HepG2 (cell line): ENCODE results near the gene YPEL3. TPM values are rescaled to one million over a fixed set of nuclear protein-coding genes. Genes with fewer than 3 reads are reported as not detected.

Experiments
- FOXO1 ChIP-seq: sonication (generic); formaldehyde crosslinking; IDR thresholded peaks from 2 replicates; pipeline ENCODE4 v1.4.0; 2020; ENCODE audit warnings: missing genetic modification reagents
- HNRNPH1 ChIP-seq: fragments of 200-400 bp; formaldehyde crosslinking; optimal IDR thresholded peaks from 2 replicates; pipeline ENCODE3; 2017; ENCODE audit warnings: mild to moderate bottlenecking, low read depth, low read length
- SYNCRIP ChIP-seq: fragments of 200-400 bp; formaldehyde crosslinking; IDR thresholded peaks from 2 replicates; pipeline ENCODE4 v1.6.1; 2018; ENCODE audit warnings: mild to moderate bottlenecking, low read depth, low read length; ENCODE audit not compliant: insufficient read depth
- TMF1 ChIP-seq: sonication (generic); formaldehyde crosslinking; IDR thresholded peaks from 2 replicates; pipeline ENCODE4 v1.8.1; 2022; ENCODE audit warnings: low read depth, missing genetic modification reagents
- TP53 ChIP-seq: sonication (generic); formaldehyde crosslinking; conservative IDR thresholded peaks from 2 replicates; pipeline ENCODE4 v1.4.0; 2020; ENCODE audit warnings: missing genetic modification reagents
- ZFP1 ChIP-seq: IDR thresholded peaks from 2 replicates; pipeline ENCODE4 v1.6.1; 2016
- ZNF354B ChIP-seq: sonication (generic); formaldehyde crosslinking; IDR thresholded peaks from 2 replicates; pipeline ENCODE4 v1.8.0; 2022; ENCODE audit warnings: mild to moderate bottlenecking, missing genetic modification reagents
- ZNF672 ChIP-seq: sonication (generic); formaldehyde crosslinking; IDR thresholded peaks from 2 replicates; pipeline ENCODE4 v1.8.1; 2022; ENCODE audit warnings: missing genetic modification reagents
- ZNF678 ChIP-seq: sonication (generic); formaldehyde crosslinking; IDR thresholded peaks from 2 replicates; pipeline ENCODE4 v1.4.0; 2020; ENCODE audit warnings: mild to moderate bottlenecking, missing genetic modification reagents
- ZNF761 ChIP-seq: sonication (generic); formaldehyde crosslinking; conservative IDR thresholded peaks from 2 replicates; pipeline ENCODE4 v1.4.0; 2020; ENCODE audit warnings: mild to moderate bottlenecking, missing genetic modification reagents
- ZNF878 ChIP-seq: sonication (generic); formaldehyde crosslinking; IDR thresholded peaks from 2 replicates; pipeline ENCODE4 v1.8.1; 2023; ENCODE audit warnings: mild to moderate bottlenecking, missing genetic modification reagents, moderate library complexity
- ZSCAN22 ChIP-seq: sonication (generic); formaldehyde crosslinking; IDR thresholded peaks from 2 replicates; pipeline ENCODE4 v1.4.0; 2020; ENCODE audit warnings: mild to moderate bottlenecking, missing genetic modification reagents
- polyA plus RNA-seq, 8 experiments: library from polyadenylated mRNA; depleted of rRNA in 3 of 8; stranded (reverse) in 7 of 8; unstranded in 1 of 8; fragments of >200 nt; fragmentation: Illumina TruSeq in 4 of 8; extraction: Trizol in 4 of 8; gene quantifications; 2 replicates each; pipeline versions ENCODE4 v1.2.1 to v1.2.3, GENCODE V29; 2011 to 2016; ENCODE audit warnings: low read depth in 4 of 8, missing spikeins in 1 of 8, mixed read lengths in 1 of 8; ENCODE audit not compliant: insufficient read depth in 1 of 8
- total RNA-seq, 5 experiments: library from RNA; depleted of rRNA; stranded (reverse); fragments of >200 nt; fragmentation: Illumina TruSeq; extraction: Trizol; gene quantifications; 2 replicates each; pipeline ENCODE4 v1.2.3, GENCODE V29; 2016; ENCODE audit warnings: low read depth in 1 of 5
- TF ChIP-seq, protein P1 (sequence below): sonication (generic); formaldehyde crosslinking; conservative IDR thresholded peaks from 2 replicates; pipeline ENCODE4 v1.4.0; 2020; ENCODE audit warnings: missing genetic modification reagents
- TF ChIP-seq, protein P2 (sequence below): sonication (generic); formaldehyde crosslinking; IDR thresholded peaks from 2 replicates; pipeline ENCODE4 v1.4.0; 2020; ENCODE audit warnings: missing genetic modification reagents, borderline replicate concordance
- TF ChIP-seq, protein P3 (sequence below): IDR thresholded peaks from 2 replicates; pipeline ENCODE4 v1.6.1; 2016
- TF ChIP-seq, protein P4 (sequence below): sonication (generic); formaldehyde crosslinking; IDR thresholded peaks from 2 replicates; pipeline ENCODE4 v1.4.0; 2020; ENCODE audit warnings: mild to moderate bottlenecking, missing genetic modification reagents
- TF ChIP-seq, protein P5 (sequence below): sonication (generic); formaldehyde crosslinking; IDR thresholded peaks from 2 replicates; pipeline ENCODE4 v1.5.0; 2020; ENCODE audit warnings: mild to moderate bottlenecking, missing genetic modification reagents

Gene YPEL3
- total and polyA plus RNA-seq, 2 of the 13 experiments (the other 11 are each of a cell fraction or from before 2014, with no cell fraction given) = 5.4 to 47.0 TPM

DNA sequence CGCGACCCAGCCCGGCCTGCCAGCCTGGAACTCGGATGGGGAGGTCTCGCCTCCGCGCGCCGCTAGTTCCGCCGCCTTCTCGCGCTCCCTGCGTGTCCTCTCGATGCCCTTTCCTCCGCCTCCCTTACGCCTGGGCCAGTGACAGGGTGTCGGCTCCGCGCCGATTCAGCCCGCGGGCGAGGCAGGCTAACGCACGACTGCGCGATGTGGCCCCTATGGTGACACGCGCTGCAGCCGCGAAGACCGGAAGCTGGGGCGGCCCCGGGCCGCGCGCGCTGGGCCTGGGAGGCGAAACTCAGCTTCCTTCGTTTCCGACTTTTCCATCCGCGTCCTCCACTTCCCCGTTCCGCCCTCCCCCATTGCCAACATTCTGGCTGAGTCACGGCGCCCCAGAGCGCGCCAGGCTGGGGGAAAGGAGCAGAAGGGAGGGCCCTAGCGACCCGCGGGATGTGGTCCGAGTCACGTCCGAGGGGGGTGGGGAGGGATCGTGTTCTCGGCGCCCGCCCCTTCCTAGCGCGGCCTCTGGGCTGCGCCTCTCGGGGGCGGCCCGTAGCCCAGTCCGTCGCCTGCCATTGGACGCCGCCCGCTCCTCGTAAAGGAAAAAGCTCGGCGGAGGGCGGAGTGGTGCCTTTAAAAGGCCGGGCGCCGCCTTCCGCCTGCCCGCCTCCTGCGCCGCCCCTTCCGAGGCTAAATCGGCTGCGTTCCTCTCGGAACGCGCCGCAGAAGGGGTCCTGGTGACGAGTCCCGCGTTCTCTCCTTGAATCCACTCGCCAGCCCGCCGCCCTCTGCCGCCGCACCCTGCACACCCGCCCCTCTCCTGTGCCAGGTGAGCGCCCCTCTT lies 30.7 kb downstream of the YPEL3 start, which contains the start of gene ALDOA (continued):
- TF ChIP-seq, protein P1, sequence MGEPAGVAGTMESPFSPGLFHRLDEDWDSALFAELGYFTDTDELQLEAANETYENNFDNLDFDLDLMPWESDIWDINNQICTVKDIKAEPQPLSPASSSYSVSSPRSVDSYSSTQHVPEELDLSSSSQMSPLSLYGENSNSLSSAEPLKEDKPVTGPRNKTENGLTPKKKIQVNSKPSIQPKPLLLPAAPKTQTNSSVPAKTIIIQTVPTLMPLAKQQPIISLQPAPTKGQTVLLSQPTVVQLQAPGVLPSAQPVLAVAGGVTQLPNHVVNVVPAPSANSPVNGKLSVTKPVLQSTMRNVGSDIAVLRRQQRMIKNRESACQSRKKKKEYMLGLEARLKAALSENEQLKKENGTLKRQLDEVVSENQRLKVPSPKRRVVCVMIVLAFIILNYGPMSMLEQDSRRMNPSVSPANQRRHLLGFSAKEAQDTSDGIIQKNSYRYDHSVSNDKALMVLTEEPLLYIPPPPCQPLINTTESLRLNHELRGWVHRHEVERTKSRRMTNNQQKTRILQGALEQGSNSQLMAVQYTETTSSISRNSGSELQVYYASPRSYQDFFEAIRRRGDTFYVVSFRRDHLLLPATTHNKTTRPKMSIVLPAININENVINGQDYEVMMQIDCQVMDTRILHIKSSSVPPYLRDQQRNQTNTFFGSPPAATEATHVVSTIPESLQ = peak; percentile 60; the same call in 1 of the 2 replicates
- TF ChIP-seq ZNF672 (CRISPR knock-in tag) (0 out of 2 replicates have a peak, but pooled peaks have one; percentile 3), ZNF678 (peak; percentile 87; the same call in 1 of the 2 replicates), ZFP1 (CRISPR knock-in tag) (no peak), TP53 (CRISPR knock-in tag) (peak; percentile 38), ZNF878 (peak; percentile 92), FOXO1 (peak; percentile 68), HNRNPH1 (peak; percentile 82), ZSCAN22 (CRISPR knock-in tag) (peak; percentile 44; the same call in 1 of the 2 replicates), ZNF354B (no peak; the same call in none of the 2 replicates), TMF1 (peak; percentile 88; the same call in 1 of the 2 replicates), ZNF761 (CRISPR knock-in tag) (peak; percentile 70; the same call in 1 of the 2 replicates), SYNCRIP (no peak)
- TF ChIP-seq, protein P2, sequence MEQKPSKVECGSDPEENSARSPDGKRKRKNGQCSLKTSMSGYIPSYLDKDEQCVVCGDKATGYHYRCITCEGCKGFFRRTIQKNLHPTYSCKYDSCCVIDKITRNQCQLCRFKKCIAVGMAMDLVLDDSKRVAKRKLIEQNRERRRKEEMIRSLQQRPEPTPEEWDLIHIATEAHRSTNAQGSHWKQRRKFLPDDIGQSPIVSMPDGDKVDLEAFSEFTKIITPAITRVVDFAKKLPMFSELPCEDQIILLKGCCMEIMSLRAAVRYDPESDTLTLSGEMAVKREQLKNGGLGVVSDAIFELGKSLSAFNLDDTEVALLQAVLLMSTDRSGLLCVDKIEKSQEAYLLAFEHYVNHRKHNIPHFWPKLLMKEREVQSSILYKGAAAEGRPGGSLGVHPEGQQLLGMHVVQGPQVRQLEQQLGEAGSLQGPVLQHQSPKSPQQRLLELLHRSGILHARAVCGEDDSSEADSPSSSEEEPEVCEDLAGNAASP (CRISPR knock-in tag) = peak; percentile 73; the same call in 1 of the 2 replicates
- TF ChIP-seq, protein P3, sequence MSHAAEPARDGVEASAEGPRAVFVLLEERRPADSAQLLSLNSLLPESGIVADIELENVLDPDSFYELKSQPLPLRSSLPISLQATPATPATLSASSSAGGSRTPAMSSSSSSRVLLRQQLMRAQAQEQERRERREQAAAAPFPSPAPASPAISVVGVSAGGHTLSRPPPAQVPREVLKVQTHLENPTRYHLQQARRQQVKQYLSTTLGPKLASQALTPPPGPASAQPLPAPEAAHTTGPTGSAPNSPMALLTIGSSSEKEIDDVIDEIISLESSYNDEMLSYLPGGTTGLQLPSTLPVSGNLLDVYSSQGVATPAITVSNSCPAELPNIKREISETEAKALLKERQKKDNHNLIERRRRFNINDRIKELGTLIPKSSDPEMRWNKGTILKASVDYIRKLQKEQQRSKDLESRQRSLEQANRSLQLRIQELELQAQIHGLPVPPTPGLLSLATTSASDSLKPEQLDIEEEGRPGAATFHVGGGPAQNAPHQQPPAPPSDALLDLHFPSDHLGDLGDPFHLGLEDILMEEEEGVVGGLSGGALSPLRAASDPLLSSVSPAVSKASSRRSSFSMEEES (CRISPR knock-in tag) = peak; percentile 47
- TF ChIP-seq, protein P4, sequence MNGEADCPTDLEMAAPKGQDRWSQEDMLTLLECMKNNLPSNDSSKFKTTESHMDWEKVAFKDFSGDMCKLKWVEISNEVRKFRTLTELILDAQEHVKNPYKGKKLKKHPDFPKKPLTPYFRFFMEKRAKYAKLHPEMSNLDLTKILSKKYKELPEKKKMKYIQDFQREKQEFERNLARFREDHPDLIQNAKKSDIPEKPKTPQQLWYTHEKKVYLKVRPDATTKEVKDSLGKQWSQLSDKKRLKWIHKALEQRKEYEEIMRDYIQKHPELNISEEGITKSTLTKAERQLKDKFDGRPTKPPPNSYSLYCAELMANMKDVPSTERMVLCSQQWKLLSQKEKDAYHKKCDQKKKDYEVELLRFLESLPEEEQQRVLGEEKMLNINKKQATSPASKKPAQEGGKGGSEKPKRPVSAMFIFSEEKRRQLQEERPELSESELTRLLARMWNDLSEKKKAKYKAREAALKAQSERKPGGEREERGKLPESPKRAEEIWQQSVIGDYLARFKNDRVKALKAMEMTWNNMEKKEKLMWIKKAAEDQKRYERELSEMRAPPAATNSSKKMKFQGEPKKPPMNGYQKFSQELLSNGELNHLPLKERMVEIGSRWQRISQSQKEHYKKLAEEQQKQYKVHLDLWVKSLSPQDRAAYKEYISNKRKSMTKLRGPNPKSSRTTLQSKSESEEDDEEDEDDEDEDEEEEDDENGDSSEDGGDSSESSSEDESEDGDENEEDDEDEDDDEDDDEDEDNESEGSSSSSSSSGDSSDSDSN (CRISPR knock-in tag) = peak; percentile 98
- TF ChIP-seq, protein P5, sequence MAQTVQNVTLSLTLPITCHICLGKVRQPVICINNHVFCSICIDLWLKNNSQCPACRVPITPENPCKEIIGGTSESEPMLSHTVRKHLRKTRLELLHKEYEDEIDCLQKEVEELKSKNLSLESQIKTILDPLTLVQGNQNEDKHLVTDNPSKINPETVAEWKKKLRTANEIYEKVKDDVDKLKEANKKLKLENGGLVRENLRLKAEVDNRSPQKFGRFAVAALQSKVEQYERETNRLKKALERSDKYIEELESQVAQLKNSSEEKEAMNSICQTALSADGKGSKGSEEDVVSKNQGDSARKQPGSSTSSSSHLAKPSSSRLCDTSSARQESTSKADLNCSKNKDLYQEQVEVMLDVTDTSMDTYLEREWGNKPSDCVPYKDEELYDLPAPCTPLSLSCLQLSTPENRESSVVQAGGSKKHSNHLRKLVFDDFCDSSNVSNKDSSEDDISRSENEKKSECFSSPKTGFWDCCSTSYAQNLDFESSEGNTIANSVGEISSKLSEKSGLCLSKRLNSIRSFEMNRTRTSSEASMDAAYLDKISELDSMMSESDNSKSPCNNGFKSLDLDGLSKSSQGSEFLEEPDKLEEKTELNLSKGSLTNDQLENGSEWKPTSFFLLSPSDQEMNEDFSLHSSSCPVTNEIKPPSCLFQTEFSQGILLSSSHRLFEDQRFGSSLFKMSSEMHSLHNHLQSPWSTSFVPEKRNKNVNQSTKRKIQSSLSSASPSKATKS (CRISPR knock-in tag) = peak; percentile 79; the same call in 1 of the 2 replicates
